ENCODE measurements around the gene SNRPD2. TPM values are rescaled to one million over a fixed set of nuclear protein-coding genes. Genes with fewer than 3 reads are reported as not detected.
A peak's percentile ranks its signal among the peaks of the same experiment; 100 is the strongest.

SNRPD2 gene
- total and polyA plus RNA-seq, 2 of the 8 experiments (the other 6 are each of a cell fraction or from before 2014, with no cell fraction given) = 645 to 759 TPM

DNA sequence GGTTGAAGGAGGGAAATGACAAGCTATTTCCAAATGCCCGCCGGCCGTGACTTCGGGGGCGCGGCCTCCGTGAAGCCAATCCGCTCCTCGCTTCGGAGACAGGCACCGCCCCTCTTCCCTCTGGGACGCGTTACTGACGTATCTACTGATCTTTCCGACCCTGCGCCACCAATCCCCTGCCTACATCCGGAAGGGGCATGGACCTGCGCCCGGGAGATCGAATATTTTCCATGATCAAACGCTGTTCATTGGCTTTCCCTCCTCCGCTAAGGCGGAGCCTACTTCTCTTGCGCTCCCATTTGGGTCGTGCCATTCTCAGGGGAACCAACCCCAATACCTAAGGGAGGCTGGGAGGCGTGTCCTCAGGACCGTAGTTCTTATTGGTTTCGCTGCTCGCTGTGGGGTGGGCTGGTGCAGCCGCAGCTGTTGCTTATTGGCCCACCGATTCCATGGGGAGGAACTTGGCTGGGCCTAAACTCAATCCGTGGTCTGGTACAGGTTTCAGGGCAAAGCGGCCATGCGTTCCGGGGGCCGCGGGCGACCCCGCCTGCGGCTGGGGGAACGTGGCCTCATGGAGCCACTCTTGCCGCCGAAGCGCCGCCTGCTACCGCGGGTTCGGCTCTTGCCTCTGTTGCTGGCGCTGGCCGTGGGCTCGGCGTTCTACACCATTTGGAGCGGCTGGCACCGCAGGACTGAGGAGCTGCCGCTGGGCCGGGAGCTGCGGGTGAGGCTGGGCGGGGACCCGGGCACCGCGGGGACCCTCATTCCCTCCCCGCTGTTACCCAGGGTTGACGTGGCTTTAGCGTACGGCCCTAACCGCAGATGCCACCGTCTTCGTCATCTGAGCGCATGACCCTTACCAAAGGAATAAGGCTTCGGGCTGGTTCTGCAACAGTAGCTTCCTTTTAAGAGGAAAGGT is 693 bp upstream of the SNRPD2 start, which contains the start of gene QPCTL (continued):
- peak; percentile 84 for TF ChIP-seq TAF1 (IDR thresholded peaks at IDR 0.05; ENCODE audit: low read depth, low read length)
- TF ChIP-seq, protein P1, sequence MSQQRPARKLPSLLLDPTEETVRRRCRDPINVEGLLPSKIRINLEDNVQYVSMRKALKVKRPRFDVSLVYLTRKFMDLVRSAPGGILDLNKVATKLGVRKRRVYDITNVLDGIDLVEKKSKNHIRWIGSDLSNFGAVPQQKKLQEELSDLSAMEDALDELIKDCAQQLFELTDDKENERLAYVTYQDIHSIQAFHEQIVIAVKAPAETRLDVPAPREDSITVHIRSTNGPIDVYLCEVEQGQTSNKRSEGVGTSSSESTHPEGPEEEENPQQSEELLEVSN (IDR thresholded peaks at IDR 0.05) = no peak; the same call in 1 of the 2 replicates
- peak; percentile 88; the same call in 1 of the 2 replicates for TF ChIP-seq SP1 (IDR thresholded peaks at IDR 0.05; ENCODE audit: low read depth, low read length)
- TF ChIP-seq, protein P2, sequence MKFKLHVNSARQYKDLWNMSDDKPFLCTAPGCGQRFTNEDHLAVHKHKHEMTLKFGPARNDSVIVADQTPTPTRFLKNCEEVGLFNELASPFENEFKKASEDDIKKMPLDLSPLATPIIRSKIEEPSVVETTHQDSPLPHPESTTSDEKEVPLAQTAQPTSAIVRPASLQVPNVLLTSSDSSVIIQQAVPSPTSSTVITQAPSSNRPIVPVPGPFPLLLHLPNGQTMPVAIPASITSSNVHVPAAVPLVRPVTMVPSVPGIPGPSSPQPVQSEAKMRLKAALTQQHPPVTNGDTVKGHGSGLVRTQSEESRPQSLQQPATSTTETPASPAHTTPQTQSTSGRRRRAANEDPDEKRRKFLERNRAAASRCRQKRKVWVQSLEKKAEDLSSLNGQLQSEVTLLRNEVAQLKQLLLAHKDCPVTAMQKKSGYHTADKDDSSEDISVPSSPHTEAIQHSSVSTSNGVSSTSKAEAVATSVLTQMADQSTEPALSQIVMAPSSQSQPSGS (IDR thresholded peaks at IDR 0.05; ENCODE audit: low read length) = 0 out of 2 replicates have a peak, but pooled peaks have one; percentile 6
- TF ChIP-seq TAF7 (optimal IDR thresholded peaks at IDR 0.05; ENCODE audit: borderline replicate concordance, low read depth, low read length) = peak; percentile 53
- no peak for TF ChIP-seq TEAD4 (IDR thresholded peaks at IDR 0.05; ENCODE audit: low read depth, low read length)
- TF ChIP-seq, protein P3, sequence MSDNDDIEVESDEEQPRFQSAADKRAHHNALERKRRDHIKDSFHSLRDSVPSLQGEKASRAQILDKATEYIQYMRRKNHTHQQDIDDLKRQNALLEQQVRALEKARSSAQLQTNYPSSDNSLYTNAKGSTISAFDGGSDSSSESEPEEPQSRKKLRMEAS (IDR thresholded peaks at IDR 0.05) = peak; percentile 78
- TF ChIP-seq, protein P4, sequence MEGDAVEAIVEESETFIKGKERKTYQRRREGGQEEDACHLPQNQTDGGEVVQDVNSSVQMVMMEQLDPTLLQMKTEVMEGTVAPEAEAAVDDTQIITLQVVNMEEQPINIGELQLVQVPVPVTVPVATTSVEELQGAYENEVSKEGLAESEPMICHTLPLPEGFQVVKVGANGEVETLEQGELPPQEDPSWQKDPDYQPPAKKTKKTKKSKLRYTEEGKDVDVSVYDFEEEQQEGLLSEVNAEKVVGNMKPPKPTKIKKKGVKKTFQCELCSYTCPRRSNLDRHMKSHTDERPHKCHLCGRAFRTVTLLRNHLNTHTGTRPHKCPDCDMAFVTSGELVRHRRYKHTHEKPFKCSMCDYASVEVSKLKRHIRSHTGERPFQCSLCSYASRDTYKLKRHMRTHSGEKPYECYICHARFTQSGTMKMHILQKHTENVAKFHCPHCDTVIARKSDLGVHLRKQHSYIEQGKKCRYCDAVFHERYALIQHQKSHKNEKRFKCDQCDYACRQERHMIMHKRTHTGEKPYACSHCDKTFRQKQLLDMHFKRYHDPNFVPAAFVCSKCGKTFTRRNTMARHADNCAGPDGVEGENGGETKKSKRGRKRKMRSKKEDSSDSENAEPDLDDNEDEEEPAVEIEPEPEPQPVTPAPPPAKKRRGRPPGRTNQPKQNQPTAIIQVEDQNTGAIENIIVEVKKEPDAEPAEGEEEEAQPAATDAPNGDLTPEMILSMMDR (IDR thresholded peaks at IDR 0.05; ENCODE audit: control extremely low read depth in 1 of 3, insufficient read depth in 1 of 3, low read depth in 1 of 3, low read length in 3 of 3) = no peak
- TF ChIP-seq KDM1A (IDR thresholded peaks at IDR 0.05; ENCODE audit: borderline replicate concordance, low read length) = no peak
- TF ChIP-seq ZNF274 (IDR thresholded peaks at IDR 0.05; ENCODE audit: borderline replicate concordance, extremely low read depth, low read length) = no peak
- no peak for TF ChIP-seq BACH1 (IDR thresholded peaks at IDR 0.05; ENCODE audit: low read length)
- TF ChIP-seq FOSL1 (IDR thresholded peaks at IDR 0.05; ENCODE audit: insufficient read depth, low read depth, low read length) = no peak
- peak; percentile 93 for TF ChIP-seq CREB1 (IDR thresholded peaks at IDR 0.05)
- no peak for TF ChIP-seq TCF12 (IDR thresholded peaks at IDR 0.05; ENCODE audit: low read depth, low read length)
- TF ChIP-seq KDM5A (IDR thresholded peaks at IDR 0.05; ENCODE audit: low read length) = no peak
- peak; percentile 0 to 14; a peak in 1 of 4 replicates for TF ChIP-seq SIN3A (conservative IDR thresholded peaks at IDR 0.05 in 1 of 2, IDR thresholded peaks at IDR 0.05 in 1 of 2; ENCODE audit: low read depth in 1 of 2, low read length in 2 of 2)
- TF ChIP-seq SAP30 (IDR thresholded peaks at IDR 0.05; ENCODE audit: insufficient read depth, insufficient replicate concordance, low read length) = no peak
- TF ChIP-seq RFX5 (IDR thresholded peaks at IDR 0.05; ENCODE audit: borderline replicate concordance, low read depth, low read length) = no peak

All from H1 (cell line).